ENCODE measurements around the gene STAC3. TPM values are rescaled to one million over a fixed set of nuclear protein-coding genes. Genes with fewer than 3 reads are reported as not detected.

STAC3 gene
- total RNA-seq, 2 donors from 2014 or later = 2.0 to 4.2 TPM

DNA sequence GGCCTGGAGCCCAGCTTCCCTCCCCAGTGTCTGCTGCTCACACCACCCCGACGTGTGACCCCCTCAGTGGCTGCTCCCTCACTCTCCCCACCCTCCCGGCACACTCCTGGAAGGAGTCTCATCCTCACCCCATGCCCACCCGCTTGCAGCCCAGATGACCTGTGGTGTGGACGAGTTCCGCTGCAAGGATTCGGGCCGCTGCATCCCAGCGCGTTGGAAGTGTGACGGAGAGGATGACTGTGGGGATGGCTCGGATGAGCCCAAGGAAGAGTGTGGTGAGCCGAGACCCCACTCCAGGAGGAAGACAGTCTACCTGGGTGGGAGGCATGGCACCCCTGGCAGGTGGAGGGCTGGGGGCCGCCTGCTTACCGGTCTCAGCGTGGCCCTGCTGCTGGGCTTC lies 49.4 kb downstream of the STAC3 start:
- ATAC-seq = no peak
- DNase-seq = no peak
- intact Hi-C loops (cut with DNase I, micrococcal nuclease) = no loop called here

DNA sequence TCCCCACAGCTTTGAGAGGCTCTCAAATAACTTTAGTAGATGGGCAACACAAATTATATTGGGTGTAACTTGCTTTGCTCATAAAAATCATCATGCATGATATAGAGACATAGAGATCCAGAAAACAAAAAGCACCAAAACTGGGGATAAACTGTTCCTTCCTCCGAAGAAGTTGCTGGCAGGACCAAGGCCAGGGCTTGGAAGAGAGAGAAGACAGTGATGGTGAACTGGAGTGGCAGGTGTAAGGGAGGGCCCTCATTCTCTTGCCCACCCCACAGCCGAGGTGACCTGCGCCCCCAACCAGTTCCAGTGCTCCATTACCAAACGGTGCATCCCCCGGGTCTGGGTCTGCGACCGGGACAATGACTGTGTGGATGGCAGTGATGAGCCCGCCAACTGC lies 49.8 kb downstream of the STAC3 start:
- intact Hi-C loops (cut with DNase I, micrococcal nuclease) = no loop called here
- no peak for ATAC-seq
- no peak for DNase-seq

DNA sequence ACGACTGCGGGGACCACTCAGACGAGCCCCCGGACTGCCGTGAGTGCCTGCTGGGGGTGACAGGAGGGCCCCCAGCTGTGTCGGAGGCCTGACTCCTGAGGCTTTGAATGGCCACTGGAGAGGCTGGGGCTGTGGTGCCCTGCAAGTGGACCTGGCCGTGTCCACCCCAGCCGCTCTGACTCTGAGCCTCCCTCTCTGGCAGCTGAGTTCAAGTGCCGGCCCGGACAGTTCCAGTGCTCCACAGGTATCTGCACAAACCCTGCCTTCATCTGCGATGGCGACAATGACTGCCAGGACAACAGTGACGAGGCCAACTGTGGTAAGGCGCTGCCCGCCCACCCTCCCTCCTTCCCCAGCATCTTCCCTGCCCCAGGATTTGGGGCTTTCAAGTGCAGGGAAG lies 50.5 kb downstream of the STAC3 start:
- ATAC-seq (no peak), DNase-seq (no peak)
- intact Hi-C loops (cut with DNase I, micrococcal nuclease) = no loop called here

DNA sequence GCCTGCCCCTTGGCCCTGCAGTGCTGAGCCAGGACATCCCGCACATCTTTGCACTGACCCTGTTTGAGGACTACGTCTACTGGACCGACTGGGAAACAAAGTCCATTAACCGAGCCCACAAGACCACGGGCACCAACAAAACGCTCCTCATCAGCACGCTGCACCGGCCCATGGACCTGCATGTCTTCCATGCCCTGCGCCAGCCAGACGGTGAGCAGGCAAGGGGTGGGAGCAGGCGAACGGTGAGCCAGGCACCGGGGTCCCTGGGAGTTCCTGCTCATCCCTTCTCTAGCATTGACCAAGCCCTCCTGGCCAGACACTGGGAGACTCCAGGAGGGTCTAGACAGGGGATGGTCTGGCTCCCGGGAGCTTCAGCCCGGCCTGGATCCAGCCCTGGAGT lies 51.8 kb downstream of the STAC3 start:
- no peak for ATAC-seq
- intact Hi-C loops (cut with DNase I, micrococcal nuclease) = no loop called here
- DNase-seq = no peak

DNA sequence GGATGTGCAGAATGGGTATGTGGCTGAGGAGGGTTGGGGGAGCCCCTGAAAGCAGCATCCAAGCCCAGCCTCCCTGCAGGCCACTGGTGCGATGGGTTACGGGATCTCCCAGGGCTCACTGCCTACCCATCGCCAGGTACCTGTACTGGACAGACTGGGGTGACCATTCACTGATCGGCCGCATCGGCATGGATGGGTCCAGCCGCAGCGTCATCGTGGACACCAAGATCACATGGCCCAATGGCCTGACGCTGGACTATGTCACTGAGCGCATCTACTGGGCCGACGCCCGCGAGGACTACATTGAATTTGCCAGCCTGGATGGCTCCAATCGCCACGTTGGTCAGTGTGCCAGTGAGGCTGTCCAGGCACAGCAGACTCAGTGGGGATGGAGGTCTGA lies 52.7 kb downstream of the STAC3 start:
- DNase-seq = no peak
- ATAC-seq = no peak
- intact Hi-C loops (cut with DNase I, micrococcal nuclease) = no loop called here

DNA sequence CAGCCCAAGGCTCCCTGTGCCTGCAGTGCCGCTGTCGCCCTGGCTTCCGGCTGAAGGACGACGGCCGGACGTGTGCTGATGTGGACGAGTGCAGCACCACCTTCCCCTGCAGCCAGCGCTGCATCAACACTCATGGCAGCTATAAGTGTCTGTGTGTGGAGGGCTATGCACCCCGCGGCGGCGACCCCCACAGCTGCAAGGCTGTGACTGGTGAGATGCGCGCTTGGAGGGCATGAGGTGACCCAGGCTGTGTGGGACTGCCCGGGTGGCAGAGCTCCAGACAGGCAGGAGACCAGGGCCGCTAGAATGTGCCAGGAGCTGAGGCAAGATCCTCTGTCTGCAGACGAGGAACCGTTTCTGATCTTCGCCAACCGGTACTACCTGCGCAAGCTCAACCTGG lies 54.0 kb downstream of the STAC3 start:
- ATAC-seq = no peak
- no peak for DNase-seq
- intact Hi-C loops (cut with DNase I, micrococcal nuclease) = no loop called here

- intact Hi-C loops (cut with DNase I, micrococcal nuclease) = no loop called here
- ATAC-seq (no peak), DNase-seq (no peak)
Measured at GRCh38 chr12:57196439-57196838, 54.5 kb downstream of the STAC3 start.

DNA sequence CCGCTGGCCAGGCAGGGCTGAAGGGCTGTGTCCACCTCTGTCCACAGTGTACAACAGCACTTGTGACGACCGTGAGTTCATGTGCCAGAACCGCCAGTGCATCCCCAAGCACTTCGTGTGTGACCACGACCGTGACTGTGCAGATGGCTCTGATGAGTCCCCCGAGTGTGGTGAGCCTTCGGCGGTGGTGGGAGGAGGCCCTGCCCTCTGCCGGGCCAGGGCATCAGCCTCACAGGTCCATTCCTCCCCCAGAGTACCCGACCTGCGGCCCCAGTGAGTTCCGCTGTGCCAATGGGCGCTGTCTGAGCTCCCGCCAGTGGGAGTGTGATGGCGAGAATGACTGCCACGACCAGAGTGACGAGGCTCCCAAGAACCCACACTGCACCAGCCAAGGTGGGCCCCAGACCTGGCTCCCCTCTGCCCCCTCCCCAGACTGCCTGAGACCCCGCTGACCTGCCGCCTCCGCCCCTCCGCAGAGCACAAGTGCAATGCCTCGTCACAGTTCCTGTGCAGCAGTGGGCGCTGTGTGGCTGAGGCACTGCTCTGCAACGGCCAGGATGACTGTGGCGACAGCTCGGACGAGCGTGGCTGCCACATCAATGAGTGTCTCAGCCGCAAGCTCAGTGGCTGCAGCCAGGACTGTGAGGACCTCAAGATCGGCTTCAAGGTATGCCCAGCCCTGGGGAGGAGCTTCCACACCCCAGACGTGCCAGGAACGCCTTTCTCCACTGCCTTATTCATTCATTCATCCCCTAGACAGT lies 55.2 kb downstream of the STAC3 start:
- intact Hi-C loops (cut with DNase I, micrococcal nuclease) = no loop called here
- ATAC-seq (no peak), DNase-seq (no peak)

GRCh38 chr12:57195186-57195585 lies 55.8 kb downstream of the STAC3 start:
- ATAC-seq (no peak), DNase-seq (no peak)
- intact Hi-C loops (cut with DNase I, micrococcal nuclease) = no loop called here

DNA sequence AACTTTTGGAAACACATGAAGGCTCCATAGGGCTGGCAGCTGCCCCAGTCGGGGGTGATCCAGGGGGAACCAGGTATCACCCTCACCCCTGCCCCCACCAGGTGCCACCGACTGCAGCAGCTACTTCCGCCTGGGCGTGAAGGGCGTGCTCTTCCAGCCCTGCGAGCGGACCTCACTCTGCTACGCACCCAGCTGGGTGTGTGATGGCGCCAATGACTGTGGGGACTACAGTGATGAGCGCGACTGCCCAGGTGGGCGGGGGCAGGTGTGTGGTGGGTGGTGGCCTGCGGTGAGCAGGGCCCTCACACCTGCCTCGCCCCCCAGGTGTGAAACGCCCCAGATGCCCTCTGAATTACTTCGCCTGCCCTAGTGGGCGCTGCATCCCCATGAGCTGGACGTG lies 56.7 kb downstream of the STAC3 start:
- no peak for ATAC-seq
- DNase-seq = no peak
- intact Hi-C loops (cut with DNase I, micrococcal nuclease) = no loop called here

GRCh38 chr12:57193706-57194245 lies 57.2 kb downstream of the STAC3 start:
- intact Hi-C loops (cut with DNase I, micrococcal nuclease) = no loop called here
- DNase-seq = no peak
- no peak for ATAC-seq

Small RNAs within 50 kb of the gene (microRNA-seq; reads per million reads assigned to microRNA genes)
- gene MIR1228 = 0 to 3.2 reads per million in 2 donors

Other genes starting within 250 kb of the STAC3 start
- gene ZBTB39, start 244.6 kb downstream of the STAC3 start, total RNA-seq = 1 to 10 TPM; 3.2 to 4.5 TPM
- 1 to 10 TPM; 1.4 to 2.8 TPM for gene TAC3, start 234.7 kb downstream of the STAC3 start, total RNA-seq
- gene MYO1A, start 201.1 kb downstream of the STAC3 start, total RNA-seq = 100 to 1,000 TPM; 281 to 296 TPM
- 1 to 10 TPM; 4.9 to 5.8 TPM for gene NEMP1, start 172.4 kb downstream of the STAC3 start, total RNA-seq
- 1 to 10 TPM; 2.3 to 8.9 TPM for gene NAB2, start 162.1 kb downstream of the STAC3 start, total RNA-seq
- 100 to 1,000 TPM; 182 to 214 TPM for gene STAT6, start 139.8 kb downstream of the STAC3 start, total RNA-seq
- gene LRP1, start 122.7 kb downstream of the STAC3 start, total RNA-seq = 100 to 1,000 TPM; 117 to 119 TPM
- not detected for gene LRP1-AS, start 103.6 kb downstream of the STAC3 start, total RNA-seq
- not detected for gene NXPH4, start 34.4 kb downstream of the STAC3 start, total RNA-seq
- 10 to 100 TPM; 45.3 to 58.8 TPM for gene SHMT2, start 21.5 kb downstream of the STAC3 start, total RNA-seq
- 10 to 100 TPM; 62.5 to 62.8 TPM for gene R3HDM2, start 179.9 kb upstream of the STAC3 start, total RNA-seq
- not detected for gene INHBC, start 183.6 kb upstream of the STAC3 start, total RNA-seq
- not detected for gene INHBE, start 204.1 kb upstream of the STAC3 start, total RNA-seq
- gene GLI1, start 208.6 kb upstream of the STAC3 start, total RNA-seq = 1 to 10 TPM; 1.8 to 1.9 TPM
- gene ARHGAP9, start 228.7 kb upstream of the STAC3 start, total RNA-seq = 10 to 100 TPM in 1 of 2 donors, 1 to 10 TPM in 1; 6.4 to 11.4 TPM
- gene MARS1, start 236.9 kb upstream of the STAC3 start, total RNA-seq = 100 to 1,000 TPM in 1 of 2 donors, 10 to 100 TPM in 1; 89.3 to 125 TPM